Left ventricle myocardium superior (tissue), 1 donor: Measurements from ENCODE around the gene OBSCN. TPM values are rescaled to one million over a fixed set of nuclear protein-coding genes. Genes with fewer than 3 reads are reported as not detected.
A peak's percentile ranks its signal among the peaks of the same experiment; 100 is the strongest.

Experiments used
- ATAC-seq: fragments of 200-7000 bp; cut with Tn5 transposase; one replicate; pipeline ENCODE4 v1.9.1; 2020; ENCODE audit warnings: mild to moderate bottlenecking, moderate library complexity
- DNase-seq: peaks from one replicate; pipeline ENCODE4 v3.0.0-alpha.2; 2020
- intact Hi-C: fragments of 100-400 bp; cut with micrococcal nuclease; formaldehyde crosslinking; loops from one replicate; pipeline ENCODE4 v1.11.0; 2022
- total RNA-seq: library from RNA; stranded (reverse); fragmentation: NEBNext Ultra II Directional; extraction: Animal tissue kit (Norgen Biotek cat#: 25700); gene quantifications from one replicate; pipeline ENCODE4 v1.2.1, GENCODE V29; 2021
- donor health status: DM: no; HTN: yes; CAD: no; lungs with severe emphysema.

Gene OBSCN
- total RNA-seq, 1 donor from 2014 or later: 316 TPM

DNA sequence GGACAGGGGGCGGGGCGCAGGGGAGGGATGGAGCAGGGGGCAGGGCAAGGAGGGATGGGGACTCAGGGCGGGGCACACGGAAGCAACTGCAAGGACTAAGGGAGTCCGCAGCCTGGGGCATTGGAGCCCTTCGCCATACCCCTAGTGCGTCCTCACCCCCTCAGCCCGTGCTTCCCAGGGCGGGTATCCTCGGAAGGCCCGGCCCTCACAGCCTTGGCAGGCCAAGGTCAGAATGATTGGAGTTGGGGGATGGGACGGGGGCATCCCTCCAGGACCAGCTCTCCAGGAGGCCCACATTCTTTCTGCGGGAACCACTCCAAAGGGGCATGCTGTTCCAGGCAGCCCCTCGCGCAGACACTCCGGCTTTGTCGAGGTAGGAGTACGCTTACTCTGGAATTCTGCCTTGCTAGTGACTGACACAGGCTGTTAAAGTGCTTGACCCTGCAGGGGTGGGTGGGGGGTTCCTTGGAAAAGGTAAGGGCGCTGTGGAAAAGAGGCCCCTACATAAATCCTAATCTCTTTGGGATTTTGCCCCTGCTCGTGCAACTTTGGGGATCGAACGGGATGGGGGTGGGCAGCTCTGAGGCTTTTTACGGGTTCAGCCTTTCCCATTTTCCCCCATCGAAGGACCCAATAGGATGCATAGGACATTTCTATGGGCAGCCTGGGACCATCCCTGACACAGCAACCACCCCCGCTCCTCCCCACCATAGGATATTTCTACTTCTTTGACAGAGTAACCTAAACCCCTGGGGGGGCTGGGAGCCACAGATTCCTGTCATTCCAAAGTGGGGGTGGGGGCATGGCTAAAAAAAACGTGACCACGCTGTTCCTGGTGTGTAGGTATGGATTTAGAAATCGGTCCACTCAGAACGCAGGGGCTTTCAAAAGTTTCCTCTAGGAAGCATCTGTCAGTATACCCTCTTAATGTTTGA, 199.5 kb downstream of the OBSCN start:
- DNase-seq (no peak), ATAC-seq (no peak)
- intact Hi-C loops: no loop called here

DNA sequence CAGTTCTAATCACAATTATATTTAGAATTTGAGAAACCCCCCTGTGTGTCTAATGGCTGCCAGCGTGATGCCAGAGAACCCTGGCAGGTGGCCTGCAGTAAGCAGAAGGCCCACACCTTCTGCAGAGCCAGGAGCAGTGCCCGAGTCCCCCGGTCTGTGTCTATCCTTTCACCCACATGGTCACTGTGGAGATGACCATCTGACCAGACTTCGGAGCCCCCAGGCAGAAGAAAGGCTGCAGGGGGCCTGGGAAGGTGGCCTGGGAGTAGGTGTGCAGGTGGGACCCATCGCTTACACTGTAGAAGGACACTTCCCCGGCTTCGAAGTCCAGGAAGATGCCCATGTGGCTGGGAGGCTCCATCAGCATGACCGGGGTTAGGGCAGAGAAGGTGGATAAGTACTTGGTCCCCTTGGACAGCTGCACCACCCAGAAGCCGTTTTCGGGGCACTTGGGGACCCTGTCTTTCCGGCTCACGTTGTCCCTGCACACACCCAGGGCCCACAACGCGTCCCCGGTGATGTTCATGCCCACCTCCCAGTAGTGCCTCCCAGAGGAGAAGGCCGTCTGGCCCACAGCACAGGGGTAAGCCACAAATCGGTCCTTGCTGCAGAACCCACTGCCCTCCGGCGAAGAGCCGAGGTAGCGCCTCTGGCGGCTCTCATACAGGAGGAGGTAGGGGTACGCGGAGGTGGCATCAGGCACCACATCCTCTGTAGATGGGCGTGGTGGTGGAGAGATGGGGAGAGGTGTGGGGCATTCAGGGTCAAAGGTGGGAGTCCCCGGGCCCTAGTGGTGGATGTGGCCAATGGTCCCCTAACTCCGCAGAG, 200.4 kb downstream of the OBSCN start:
- DNase-seq (peak; percentile 31), ATAC-seq (no peak)
- intact Hi-C loops: no loop called here

DNA sequence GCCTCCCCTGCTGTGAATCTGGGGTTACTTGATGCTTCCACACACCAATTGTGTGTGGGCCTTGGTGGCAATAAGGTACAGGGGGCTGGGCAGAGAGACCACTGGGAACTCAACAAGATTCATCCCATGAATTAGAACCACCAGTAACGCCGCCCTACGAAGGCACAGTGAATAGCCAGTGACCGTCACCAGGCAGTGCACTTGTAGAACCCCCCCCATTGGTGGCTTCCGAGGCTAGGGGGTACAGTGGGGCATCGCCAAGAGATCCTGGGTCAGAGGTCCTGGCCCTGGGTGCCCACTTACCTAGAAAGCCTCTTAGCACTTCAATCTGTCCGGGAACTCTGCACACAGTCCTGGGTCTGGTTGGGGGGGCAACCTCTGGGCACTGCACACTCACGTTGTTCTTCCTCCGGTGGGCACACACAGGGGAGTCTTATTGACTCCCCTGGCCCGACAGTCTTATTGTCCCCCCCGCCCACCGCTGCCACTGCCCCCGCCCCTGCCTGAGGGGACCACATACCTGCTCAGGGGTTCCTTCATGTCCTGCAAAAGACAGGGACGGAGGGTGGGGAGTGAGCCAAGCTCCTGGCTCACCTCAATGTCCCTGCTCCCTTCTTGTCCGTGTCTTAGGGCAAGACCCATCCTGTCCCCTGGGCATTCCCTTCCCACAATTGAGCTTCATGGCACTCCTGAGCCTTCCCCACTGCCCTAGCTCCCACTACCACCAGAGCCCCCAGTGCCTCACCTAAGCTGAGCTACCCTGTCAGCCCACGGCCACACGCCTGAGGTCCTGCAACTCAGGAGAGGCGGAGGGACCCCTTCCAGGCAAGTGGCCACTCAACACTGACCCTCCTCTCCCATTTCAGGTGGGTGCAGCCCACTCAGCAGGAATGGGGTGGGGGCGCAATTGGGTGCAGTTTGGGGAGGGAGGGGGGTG, 201.3 kb downstream of the OBSCN start:
- DNase-seq: no peak
- intact Hi-C loops: no loop called here
- ATAC-seq: no peak

DNA sequence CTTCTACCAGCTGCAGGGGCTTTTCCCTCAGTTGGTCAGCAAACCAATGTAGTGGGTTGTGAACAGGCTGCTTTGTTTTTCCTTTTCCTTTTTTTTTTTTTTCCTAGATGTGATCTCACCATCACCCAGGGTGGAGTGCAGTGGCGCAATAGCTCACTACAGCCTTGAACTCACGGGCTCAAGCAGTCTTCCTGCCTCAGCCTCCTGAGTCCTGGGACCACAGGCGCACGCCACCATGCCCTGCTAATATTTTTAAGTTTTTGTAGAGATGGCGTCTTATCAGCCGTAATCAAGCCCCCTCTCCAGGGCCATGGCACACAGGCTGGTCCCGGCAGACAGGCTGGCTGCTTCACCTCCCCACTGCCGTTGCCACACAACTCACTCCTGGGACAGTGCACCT, 202.2 kb downstream of the OBSCN start:
- DNase-seq: peak; percentile 39
- no peak for ATAC-seq

DNA sequence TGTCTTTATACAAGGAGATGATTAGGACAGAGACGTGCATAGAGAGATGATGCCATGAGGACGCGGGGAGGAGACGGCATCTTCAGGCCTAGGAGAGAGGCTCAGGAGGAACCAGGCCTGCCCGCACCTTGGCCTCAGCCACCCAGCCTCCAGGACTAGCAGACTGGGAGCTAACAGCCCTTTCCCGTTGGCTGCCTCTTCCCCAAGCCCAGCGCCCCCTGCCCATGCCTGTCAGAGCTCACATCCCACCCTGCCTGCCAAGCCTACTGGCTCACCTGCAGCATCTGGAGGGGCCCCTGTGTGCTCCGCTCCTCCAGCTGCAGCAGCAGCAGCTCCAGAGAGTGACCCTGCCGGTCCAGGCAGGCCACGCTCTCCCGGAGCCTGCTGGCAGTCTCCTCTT, 202.8 kb downstream of the OBSCN start:
- no peak for DNase-seq
- ATAC-seq: no peak
- intact Hi-C loops: no loop called here

More for the DNA sequence above, 202.2 kb downstream of the OBSCN start:
- intact Hi-C loops: no loop called here

DNA sequence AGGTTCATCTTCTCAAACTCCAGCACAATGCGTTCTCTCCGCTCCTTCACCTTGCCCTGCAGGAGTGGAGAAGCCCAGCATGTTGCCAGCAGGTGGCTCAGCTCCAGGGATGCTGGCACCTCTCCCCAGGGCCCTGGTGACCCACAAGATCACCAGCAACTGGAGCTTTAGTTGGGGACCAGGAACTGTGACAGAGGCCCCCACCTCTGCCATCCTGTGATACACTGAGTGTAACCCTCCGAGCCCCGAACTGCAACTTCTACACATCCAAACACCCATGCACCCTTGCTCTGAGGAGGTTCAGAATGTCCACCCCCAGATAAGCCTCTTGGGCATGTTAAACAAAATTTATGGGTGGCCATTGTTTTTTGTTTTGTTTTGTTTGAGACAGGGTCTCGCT, 203.3 kb downstream of the OBSCN start:
- peak; percentile 39 for DNase-seq

DNA sequence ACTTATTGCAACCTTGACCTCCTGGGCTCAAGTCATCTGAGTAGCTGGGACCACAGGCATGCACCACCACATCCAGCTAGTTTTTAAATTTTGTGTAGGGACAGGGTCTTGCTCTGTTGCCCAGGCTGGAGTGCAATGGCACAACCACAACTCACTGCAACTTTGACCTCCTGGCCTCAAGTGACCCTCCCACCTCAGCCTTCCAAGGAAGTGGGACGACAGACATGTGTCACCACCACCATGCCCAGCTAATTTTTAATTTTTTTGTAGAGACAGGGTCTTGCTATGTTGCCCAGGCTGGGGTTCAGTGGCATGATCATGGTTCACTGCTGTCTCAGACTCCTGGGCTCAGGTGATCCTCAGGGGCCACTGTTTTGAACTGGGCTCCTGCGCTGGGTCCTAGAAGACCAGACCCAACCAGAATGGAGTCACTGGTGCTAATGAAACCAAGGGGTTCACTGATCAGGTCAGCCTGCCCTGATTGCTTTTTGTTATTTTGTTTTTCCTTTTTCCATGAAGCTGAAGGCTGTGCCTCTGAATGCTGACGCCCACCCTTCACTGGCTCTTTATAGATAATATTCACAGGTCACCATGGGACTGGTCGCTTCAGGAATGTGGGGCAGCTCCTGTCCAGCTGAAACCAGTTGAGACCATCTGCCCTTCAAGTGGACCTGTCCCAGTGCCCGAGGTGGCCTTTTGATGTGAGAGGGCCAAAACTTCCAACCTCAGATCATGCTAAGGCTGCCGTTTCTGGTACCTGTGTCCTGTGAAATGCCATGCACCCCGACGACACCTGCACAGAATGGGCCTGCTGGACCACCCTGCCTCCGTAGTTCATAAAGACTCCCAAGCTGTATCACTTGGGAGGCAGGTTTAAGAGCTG, 203.9 kb downstream of the OBSCN start:
- intact Hi-C loops: no loop called here
- ATAC-seq: no peak
- DNase-seq: no peak

More for the DNA sequence above, 203.3 kb downstream of the OBSCN start:
- intact Hi-C loops: no loop called here
- no peak for ATAC-seq

DNA sequence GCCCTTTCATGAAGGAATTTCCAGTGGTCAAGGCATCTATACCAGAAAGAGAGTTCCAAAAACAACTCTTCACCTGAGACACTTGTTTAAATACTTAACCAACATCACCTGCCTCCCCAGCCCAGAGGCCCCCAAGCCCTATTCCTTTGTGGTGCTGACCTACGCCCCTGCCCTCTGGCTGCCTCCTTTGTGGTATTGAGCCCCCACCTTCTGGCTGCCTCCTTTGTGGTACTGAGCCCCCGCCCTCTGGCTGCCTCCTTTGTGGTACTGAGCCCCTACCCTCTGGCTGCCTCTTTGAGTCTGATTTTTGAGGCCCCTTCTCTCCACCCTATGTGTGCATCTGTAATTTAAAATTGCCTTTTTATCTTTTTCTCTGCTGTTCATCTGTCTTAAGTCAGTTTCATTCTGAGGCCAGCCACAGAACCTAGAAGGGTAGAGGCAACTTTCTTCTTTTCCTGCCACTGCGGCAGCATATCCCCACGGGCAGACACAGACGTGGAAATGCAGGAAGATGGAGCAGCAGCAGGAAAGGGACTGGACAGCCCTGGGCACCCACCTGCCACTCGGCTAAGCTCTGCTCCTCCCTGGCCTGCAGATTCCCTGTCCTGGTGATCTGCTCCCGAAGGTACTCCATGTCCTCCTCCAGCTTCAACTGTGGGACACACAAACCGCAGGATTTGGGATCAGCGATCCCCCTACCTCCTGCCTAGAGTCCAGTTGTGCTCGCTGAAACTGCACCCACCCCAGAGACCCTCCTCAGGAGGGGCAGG, 205.6 kb downstream of the OBSCN start:
- DNase-seq: no peak
- intact Hi-C loops: no loop called here
- ATAC-seq: no peak

DNA sequence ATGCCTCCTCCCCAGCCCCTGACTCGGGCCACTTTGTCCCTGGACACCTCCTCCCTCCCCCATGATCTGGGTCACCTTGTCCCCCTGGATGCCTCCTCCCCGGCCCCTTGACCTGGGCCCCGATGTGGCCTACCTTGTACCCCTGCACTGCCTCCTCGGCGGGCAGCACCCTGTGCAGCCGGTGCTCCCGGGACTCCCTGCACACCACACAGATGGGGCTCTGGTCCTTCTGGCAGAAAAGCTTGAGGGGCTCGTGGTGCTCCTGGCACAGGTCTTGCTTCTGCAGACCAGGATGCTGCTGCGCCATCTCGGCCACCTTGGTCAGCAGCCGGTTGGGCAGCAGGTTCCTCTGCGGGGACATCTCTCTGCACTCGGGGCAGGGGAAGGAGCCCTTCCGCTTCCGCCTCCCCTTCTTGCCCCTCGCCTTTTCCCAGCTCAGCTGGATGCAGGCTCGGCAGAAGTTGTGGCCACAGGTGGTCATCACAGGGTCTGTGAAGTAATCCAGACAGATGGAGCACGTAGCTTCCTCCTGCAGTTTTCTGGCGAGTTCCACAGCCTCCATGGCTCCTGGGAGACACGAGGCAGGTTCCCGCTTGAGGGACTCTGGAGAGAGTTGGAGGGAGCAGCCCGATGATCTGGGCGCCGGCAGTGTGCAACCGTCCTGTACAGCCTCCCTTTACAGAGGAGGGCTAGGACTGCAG, 206.8 kb downstream of the OBSCN start:
- DNase-seq (no peak), ATAC-seq (no peak)
- intact Hi-C loops: no loop called here

DNA sequence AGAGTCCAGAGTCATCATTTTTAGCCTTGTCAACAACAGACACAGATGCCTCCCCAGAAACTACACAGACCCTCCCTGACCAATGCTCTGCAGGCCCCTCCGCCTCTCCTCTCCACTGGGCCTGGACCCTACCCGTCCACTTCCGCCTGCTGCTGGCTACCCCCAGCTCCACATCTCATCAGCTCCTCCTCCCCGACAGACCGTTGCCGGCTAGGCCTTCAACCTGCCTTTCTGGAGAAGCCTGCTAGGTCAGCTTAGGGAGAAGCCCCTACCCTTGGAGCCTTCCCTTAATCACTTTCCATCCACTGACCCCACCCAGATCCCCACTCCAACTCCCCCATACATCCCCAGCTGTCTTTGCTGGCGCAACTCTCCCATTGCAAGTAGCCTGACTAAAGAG, 207.4 kb downstream of the OBSCN start:
- intact Hi-C loops: no loop called here
- DNase-seq (no peak), ATAC-seq (peak; percentile 17)

DNA sequence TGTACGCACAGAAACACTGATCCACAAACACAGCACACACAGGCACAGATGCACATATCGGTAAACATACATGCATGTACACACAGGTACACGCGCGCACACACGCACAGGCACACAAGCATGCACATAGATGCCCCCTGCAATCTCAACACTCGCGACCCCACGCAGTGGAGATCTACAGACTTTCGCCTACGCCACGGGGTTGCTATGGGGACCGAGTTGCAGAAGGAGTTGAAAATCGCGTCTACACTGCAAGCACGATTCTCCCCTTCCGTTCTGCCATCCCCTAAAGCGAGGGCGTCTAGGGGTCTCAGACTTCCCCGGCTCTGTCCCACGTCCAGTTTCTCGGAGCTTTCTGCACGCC, 208.0 kb downstream of the OBSCN start:
- intact Hi-C loops: no loop called here
- ATAC-seq (no peak), DNase-seq (no peak)

DNA sequence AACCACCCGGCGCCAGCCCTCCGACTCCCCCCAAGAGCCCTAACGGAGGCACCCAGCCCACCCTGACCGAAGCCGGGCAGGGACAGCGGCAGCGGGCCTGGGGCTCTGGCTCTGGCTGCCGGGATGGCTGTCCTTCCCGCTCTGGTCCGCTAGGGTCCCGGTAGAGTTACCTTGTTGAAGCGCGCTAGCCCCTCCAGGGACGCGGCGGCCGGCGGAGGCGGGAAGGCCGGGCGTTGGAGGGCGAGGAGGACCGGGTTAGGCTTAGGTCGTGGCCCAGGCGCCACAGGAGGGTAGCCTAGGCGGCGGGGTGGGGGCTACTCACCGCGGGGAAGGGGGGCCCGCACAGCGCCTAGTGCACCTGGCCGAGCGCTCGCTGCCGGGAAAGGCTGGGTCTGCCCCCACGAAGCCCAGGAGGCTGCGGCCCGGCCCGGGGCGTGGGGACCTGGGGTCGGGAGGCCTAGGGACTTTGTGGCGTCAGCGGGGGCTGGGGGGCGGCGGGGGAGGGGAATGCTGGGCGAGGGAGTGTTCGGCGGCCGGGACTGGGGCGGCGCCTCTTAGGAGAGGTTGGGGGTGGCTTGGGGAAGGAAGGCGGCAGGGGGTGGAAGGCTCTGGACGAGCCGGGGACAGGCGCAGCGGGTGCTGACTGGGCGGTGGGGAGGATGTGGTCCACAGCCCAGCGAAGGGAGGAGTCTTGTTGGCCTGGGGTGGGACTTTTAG, 208.5 kb downstream of the OBSCN start, which contains the start of gene TRIM17:
TSS of gene TRIM17 (minus strand) at position 645 of the 717 bp plus-strand sequence. CDS start 1,789 bp downstream, outside the sequence.
- intact Hi-C loops: no loop called here
- DNase-seq (peak; percentile 49), ATAC-seq (peak; percentile 68)

DNA sequence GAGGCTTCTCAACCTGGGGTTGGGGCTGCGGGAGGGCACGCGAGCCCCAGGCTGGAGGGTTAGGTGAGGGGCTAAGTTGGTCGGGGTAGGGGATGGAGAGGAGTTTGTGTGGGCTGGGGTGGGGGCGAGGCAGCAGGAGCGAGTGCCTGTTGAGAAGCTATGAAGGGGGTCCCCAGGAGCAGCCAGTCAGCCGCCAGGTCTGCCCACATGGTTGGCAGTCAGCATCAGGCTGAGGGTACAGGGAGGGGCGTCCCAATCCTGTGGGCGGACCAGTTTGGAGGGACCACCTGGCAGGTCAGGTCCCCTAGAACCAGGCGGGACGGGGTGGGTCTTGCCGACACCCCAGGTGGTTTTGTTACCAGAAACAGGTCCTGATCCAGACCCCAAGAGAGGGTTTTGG, 209.2 kb downstream of the OBSCN start:
- intact Hi-C loops: no loop called here
- ATAC-seq (peak; percentile 5), DNase-seq (no peak)

DNA sequence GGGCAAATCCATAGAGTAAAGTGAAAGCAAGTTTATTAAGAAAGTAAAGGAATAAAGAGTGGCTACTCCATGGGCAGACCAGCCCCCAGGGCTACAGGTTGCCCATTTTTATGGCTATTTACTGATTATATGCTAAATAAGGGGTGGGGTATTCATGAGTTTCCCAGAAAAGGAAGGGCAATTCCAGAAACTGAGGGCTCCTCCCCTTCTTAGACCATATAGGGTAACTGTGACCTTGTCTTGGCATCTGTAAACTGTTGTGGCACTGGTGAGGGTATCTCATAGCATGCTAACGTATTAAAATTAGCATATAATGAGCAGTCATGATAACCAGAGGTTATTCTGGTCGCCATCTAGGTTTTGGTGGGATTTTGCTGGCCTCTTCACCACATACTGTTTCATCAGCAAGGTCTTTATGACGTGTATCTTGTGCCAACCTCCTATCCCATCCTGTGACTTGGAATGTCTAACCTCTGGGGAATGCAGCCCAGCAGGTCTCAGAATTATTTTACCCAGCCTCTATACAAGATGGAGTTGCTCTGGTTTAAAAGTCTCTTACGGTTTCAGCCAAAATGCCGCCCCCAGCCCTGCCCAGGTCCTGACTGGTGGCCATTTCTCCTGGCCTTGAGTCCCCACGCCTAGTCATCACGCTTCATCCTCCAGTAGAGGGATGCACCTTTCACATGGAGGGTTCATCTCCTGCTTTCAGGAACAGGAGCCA, 209.8 kb downstream of the OBSCN start:
- ATAC-seq (no peak), DNase-seq (no peak)
- intact Hi-C loops: no loop called here

DNA sequence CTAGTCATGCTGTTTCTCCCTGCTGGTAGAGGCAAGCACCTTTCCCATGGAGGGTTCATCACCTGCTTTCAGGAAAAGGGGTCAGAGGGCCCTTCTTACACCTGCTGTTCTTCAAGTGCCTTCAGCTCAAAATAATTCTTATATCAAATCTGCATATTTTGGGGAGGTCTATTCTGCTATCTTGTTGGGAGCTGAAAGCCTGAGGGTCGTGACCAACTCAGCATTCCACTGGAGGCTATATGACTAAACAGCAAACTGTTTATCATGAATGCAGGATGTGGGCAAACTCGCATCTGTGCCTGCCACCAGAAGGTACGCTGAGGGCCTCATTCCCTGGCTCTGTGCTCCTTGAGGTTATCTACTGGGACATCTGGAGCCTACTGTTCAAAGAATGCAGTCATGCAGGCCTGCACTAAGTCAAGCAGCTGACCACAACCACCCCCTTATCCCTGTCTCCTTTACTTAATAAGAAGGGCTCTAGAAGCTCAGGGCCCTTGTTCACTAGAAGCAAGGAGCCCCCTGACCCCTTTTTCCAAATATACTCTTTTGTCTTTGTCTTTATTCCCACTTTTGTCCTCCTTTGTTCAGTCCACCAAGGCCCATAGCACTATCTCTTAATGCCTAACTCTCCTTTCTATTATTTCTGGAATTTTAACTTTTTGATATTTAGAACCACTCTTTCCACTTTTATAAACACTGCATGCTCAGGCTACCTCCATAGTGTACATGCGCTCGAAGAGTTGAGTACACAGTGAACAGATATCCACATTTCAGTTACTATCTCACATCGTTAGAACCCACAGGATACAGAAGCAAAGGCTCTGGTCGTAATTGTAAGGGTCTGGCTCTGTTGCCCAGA, 213.4 kb downstream of the OBSCN start:
- DNase-seq (no peak), ATAC-seq (no peak)
- intact Hi-C loops: no loop called here
